WTC11 (cell line): ENCODE results near the gene CCDC191. TPM values are rescaled to one million over a fixed set of nuclear protein-coding genes. Genes with fewer than 3 reads are reported as not detected.

Experiments used
- ATAC-seq: fragments of 200-7000 bp; cut with Tn5 transposase; 2 replicates; pipeline ENCODE4 v1.10.0; 2021; ENCODE audit warnings: mild to moderate bottlenecking, moderate library complexity
- CTCF ChIA-PET: fragments of 300-600 bp; sonication (Branson Sonifier 250); formaldehyde crosslinking; loops from one replicate; lab custom pipeline; 2021; ENCODE audit warnings: antibody characterized with exemption; lab: Charles Lee
- POLR2A ChIA-PET: fragments of 350-600 bp; sonication (Branson Sonifier 250); formaldehyde crosslinking; loops from one replicate; lab custom pipeline; 2021; ENCODE audit warnings: antibody characterized with exemption; lab: Charles Lee
- DNase-seq: peaks from one replicate; pipeline ENCODE4 v3.0.0; 2021; ENCODE audit warnings: low spot score
- H3K27ac Mint-ChIP-seq: 2 replicates; pipeline ENCODE4 v1.8.0; 2021; ENCODE audit warnings: mixed read lengths
- H3K27me3 Mint-ChIP-seq: 2 replicates; pipeline ENCODE4 v1.8.0; 2021; ENCODE audit warnings: low read depth, mild to moderate bottlenecking, moderate library complexity, mixed read lengths
- H3K36me3 Mint-ChIP-seq: 2 replicates; pipeline ENCODE4 v1.8.0; 2021; ENCODE audit warnings: mixed read lengths
- H3K4me1 Mint-ChIP-seq: 2 replicates; pipeline ENCODE4 v1.8.0; 2022; ENCODE audit warnings: mixed read lengths
- H3K4me3 Mint-ChIP-seq: 2 replicates; pipeline ENCODE4 v1.8.0; 2021; ENCODE audit warnings: mild to moderate bottlenecking, moderate library complexity, mixed read lengths
- H3K9me3 Mint-ChIP-seq: 2 replicates; pipeline ENCODE4 v1.8.0; 2021; ENCODE audit warnings: mixed read lengths
- ATF3 ChIP-seq: sonication (generic); formaldehyde crosslinking; conservative IDR thresholded peaks from 2 replicates; pipeline ENCODE4 v1.8.1; 2022; ENCODE audit warnings: mild to moderate bottlenecking, missing genetic modification reagents
- FOXJ3 ChIP-seq: sonication (generic); formaldehyde crosslinking; IDR thresholded peaks from 2 replicates; pipeline ENCODE4 v1.9.0; 2021; ENCODE audit warnings: missing genetic modification reagents, mild to moderate bottlenecking, borderline replicate concordance
- GABPB1 ChIP-seq: sonication (generic); formaldehyde crosslinking; IDR thresholded peaks from 2 replicates; pipeline ENCODE4 v1.8.1; 2023; ENCODE audit warnings: mild to moderate bottlenecking, missing genetic modification reagents
- HMGA2 ChIP-seq: fragments of 250-450 bp; sonication (Bioruptor Pico); IDR thresholded peaks from 2 replicates; pipeline ENCODE4 v1.4.0; 2021; ENCODE audit warnings: mild to moderate bottlenecking, moderate library complexity
- HMGXB4 ChIP-seq: sonication (generic); formaldehyde crosslinking; IDR thresholded peaks from 2 replicates; pipeline ENCODE4 v1.8.1; 2023; ENCODE audit warnings: mild to moderate bottlenecking, moderate library complexity, missing genetic modification reagents
- KAT7 ChIP-seq: sonication (generic); formaldehyde crosslinking; IDR thresholded peaks from 2 replicates; pipeline ENCODE4 v1.8.1; 2023; ENCODE audit warnings: missing genetic modification reagents, mild to moderate bottlenecking, borderline replicate concordance
- MLX ChIP-seq: sonication (generic); formaldehyde crosslinking; IDR thresholded peaks from 2 replicates; pipeline ENCODE4 v1.8.1; 2023; ENCODE audit warnings: mild to moderate bottlenecking, missing genetic modification reagents, moderate library complexity
- OVOL2 ChIP-seq: fragments of 250-450 bp; sonication (Bioruptor Pico); IDR thresholded peaks from 2 replicates; pipeline ENCODE4 v1.9.0; 2021; ENCODE audit warnings: mild to moderate bottlenecking, borderline replicate concordance
- PRRX2 ChIP-seq: fragments of 250-450 bp; sonication (Bioruptor Pico); IDR thresholded peaks from 2 replicates; pipeline ENCODE4 v1.8.0; 2021; ENCODE audit warnings: mild to moderate bottlenecking
- RELA ChIP-seq: sonication (generic); formaldehyde crosslinking; IDR thresholded peaks from 2 replicates; pipeline ENCODE4 v1.8.1; 2022; ENCODE audit warnings: missing genetic modification reagents, mild to moderate bottlenecking, borderline replicate concordance
- SMAD3 ChIP-seq: sonication (generic); formaldehyde crosslinking; IDR thresholded peaks from 2 replicates; pipeline ENCODE4 v1.8.0; 2022; ENCODE audit warnings: missing genetic modification reagents, mild to moderate bottlenecking, borderline replicate concordance
- SMAD4 ChIP-seq: sonication (generic); formaldehyde crosslinking; IDR thresholded peaks from 2 replicates; pipeline ENCODE4 v1.8.0; 2022; ENCODE audit warnings: mild to moderate bottlenecking, missing genetic modification reagents
- TP53 ChIP-seq: sonication (generic); formaldehyde crosslinking; IDR thresholded peaks from 2 replicates; pipeline ENCODE4 v1.8.1; 2023; ENCODE audit warnings: mild to moderate bottlenecking, missing genetic modification reagents
- USF1 ChIP-seq: sonication (generic); formaldehyde crosslinking; IDR thresholded peaks from 2 replicates; pipeline ENCODE4 v1.8.0; 2022; ENCODE audit warnings: mild to moderate bottlenecking, missing genetic modification reagents
- ZNF121 ChIP-seq: sonication (generic); formaldehyde crosslinking; IDR thresholded peaks from 2 replicates; pipeline ENCODE4 v1.8.0; 2023; ENCODE audit warnings: missing genetic modification reagents
- ZNF219 ChIP-seq: sonication (generic); formaldehyde crosslinking; IDR thresholded peaks from 2 replicates; pipeline ENCODE4 v1.8.0; 2023; ENCODE audit warnings: missing genetic modification reagents, mild to moderate bottlenecking, borderline replicate concordance
- ZNF317 ChIP-seq: sonication (generic); formaldehyde crosslinking; IDR thresholded peaks from 2 replicates; pipeline ENCODE4 v1.8.1; 2023; ENCODE audit warnings: low read depth, mild to moderate bottlenecking, moderate library complexity, missing genetic modification reagents, borderline replicate concordance
- ZNF512 ChIP-seq: sonication (generic); formaldehyde crosslinking; IDR thresholded peaks from 2 replicates; pipeline ENCODE4 v1.8.1; 2022; ENCODE audit warnings: missing genetic modification reagents, borderline replicate concordance
- total RNA-seq: library from RNA; stranded (reverse); gene quantifications from 3 replicates; pipeline ENCODE4 v1.2.3, GENCODE V29; 2021
- TF ChIP-seq, protein P1 (sequence below): sonication (generic); formaldehyde crosslinking; IDR thresholded peaks from 2 replicates; pipeline ENCODE4 v1.8.0; 2023; ENCODE audit warnings: mild to moderate bottlenecking, missing genetic modification reagents
- TF ChIP-seq, protein P2 (sequence below): sonication (generic); formaldehyde crosslinking; IDR thresholded peaks from 2 replicates; pipeline ENCODE4 v1.8.1; 2023; ENCODE audit warnings: mild to moderate bottlenecking, missing genetic modification reagents, moderate library complexity
- TF ChIP-seq, protein P3 (sequence below): fragments of 250-450 bp; sonication (Bioruptor Pico); IDR thresholded peaks from 2 replicates; pipeline ENCODE4 v1.8.0; 2021; ENCODE audit warnings: mild to moderate bottlenecking
- TF ChIP-seq, protein P4 (sequence below): sonication (generic); formaldehyde crosslinking; IDR thresholded peaks from 2 replicates; pipeline ENCODE4 v1.8.1; 2023; ENCODE audit warnings: mild to moderate bottlenecking, missing genetic modification reagents

The CCDC191 gene
- total RNA-seq, 1 experiment from 2014 or later = 1.6 TPM

DNA sequence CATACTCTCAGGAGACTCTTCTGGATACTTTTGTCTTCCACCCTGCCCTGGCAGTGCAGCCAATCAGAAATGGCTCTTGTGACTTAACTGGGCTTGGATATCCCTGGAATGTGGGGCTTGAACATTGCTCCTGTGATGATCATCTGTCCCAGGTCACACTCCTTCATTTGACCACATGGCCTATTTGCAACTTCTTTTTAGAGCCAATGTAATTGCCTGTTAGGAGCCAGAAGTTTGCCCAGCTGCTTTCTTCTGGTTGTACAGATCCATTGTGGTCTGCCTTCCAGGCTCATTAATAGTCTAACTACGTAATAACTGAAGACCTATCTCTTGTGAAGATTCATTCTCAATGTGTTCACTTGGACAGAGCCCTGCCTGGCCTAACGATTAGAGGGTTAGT is 30.0 kb upstream of the CCDC191 start (continued):
- TF ChIP-seq, protein P1, sequence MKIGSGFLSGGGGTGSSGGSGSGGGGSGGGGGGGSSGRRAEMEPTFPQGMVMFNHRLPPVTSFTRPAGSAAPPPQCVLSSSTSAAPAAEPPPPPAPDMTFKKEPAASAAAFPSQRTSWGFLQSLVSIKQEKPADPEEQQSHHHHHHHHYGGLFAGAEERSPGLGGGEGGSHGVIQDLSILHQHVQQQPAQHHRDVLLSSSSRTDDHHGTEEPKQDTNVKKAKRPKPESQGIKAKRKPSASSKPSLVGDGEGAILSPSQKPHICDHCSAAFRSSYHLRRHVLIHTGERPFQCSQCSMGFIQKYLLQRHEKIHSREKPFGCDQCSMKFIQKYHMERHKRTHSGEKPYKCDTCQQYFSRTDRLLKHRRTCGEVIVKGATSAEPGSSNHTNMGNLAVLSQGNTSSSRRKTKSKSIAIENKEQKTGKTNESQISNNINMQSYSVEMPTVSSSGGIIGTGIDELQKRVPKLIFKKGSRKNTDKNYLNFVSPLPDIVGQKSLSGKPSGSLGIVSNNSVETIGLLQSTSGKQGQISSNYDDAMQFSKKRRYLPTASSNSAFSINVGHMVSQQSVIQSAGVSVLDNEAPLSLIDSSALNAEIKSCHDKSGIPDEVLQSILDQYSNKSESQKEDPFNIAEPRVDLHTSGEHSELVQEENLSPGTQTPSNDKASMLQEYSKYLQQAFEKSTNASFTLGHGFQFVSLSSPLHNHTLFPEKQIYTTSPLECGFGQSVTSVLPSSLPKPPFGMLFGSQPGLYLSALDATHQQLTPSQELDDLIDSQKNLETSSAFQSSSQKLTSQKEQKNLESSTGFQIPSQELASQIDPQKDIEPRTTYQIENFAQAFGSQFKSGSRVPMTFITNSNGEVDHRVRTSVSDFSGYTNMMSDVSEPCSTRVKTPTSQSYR (CRISPR knock-in tag) = no peak
- TF ChIP-seq FOXJ3 (no peak), ATF3 (CRISPR knock-in tag) (no peak), ZNF317 (CRISPR knock-in tag) (no peak), USF1 (CRISPR knock-in tag) (no peak), HMGXB4 (CRISPR knock-in tag) (no peak), MLX (CRISPR knock-in tag) (no peak), GABPB1 (CRISPR knock-in tag) (no peak), RELA (CRISPR knock-in tag) (no peak), PRRX2 (CRISPR knock-in tag) (no peak), ZNF512 (CRISPR knock-in tag) (no peak)
- TF ChIP-seq, protein P2, sequence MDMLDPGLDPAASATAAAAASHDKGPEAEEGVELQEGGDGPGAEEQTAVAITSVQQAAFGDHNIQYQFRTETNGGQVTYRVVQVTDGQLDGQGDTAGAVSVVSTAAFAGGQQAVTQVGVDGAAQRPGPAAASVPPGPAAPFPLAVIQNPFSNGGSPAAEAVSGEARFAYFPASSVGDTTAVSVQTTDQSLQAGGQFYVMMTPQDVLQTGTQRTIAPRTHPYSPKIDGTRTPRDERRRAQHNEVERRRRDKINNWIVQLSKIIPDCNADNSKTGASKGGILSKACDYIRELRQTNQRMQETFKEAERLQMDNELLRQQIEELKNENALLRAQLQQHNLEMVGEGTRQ = no peak
- TF ChIP-seq, protein P3, sequence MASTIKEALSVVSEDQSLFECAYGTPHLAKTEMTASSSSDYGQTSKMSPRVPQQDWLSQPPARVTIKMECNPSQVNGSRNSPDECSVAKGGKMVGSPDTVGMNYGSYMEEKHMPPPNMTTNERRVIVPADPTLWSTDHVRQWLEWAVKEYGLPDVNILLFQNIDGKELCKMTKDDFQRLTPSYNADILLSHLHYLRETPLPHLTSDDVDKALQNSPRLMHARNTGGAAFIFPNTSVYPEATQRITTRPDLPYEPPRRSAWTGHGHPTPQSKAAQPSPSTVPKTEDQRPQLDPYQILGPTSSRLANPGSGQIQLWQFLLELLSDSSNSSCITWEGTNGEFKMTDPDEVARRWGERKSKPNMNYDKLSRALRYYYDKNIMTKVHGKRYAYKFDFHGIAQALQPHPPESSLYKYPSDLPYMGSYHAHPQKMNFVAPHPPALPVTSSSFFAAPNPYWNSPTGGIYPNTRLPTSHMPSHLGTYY (CRISPR knock-in tag) = no peak

GRCh38 chr3:114083112-114083511 is 26.8 kb upstream of the CCDC191 start:
- CTCF ChIA-PET = no interaction called here
- Mint-ChIP-seq H3K4me3 (no peak overlapping the region), H3K9me3 (0 out of 2 replicates have a peak, but pooled peaks cover 6% of the 10 kb centered on the region), H3K4me1 (no peaks in the 10 kb centered on the region), H3K36me3 (peaks cover 93% of the 10 kb centered on the region), H3K27ac (no peak overlapping the region), H3K27me3 (no peaks in the 10 kb centered on the region)
- ATAC-seq (no peak), DNase-seq (no peak)
- POLR2A ChIA-PET = no interaction called here
- TF ChIP-seq SMAD3 (CRISPR knock-in tag) = no peak
- TF ChIP-seq ZNF219 (CRISPR knock-in tag) = no peak
- no peak for TF ChIP-seq SMAD4 (CRISPR knock-in tag)
- TF ChIP-seq OVOL2 = no peak
- TF ChIP-seq TP53 = no peak
- TF ChIP-seq KAT7 = no peak
- no peak for TF ChIP-seq ZNF121 (CRISPR knock-in tag)
- TF ChIP-seq, protein P4, sequence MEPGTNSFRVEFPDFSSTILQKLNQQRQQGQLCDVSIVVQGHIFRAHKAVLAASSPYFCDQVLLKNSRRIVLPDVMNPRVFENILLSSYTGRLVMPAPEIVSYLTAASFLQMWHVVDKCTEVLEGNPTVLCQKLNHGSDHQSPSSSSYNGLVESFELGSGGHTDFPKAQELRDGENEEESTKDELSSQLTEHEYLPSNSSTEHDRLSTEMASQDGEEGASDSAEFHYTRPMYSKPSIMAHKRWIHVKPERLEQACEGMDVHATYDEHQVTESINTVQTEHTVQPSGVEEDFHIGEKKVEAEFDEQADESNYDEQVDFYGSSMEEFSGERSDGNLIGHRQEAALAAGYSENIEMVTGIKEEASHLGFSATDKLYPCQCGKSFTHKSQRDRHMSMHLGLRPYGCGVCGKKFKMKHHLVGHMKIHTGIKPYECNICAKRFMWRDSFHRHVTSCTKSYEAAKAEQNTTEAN (CRISPR knock-in tag) = no peak
- TF ChIP-seq, protein P1 (CRISPR knock-in tag) = no peak
- no peak for TF ChIP-seq HMGA2 (CRISPR knock-in tag)
